ENCODE measurements around the gene ZNF524.

Gene ZNF524

DNA sequence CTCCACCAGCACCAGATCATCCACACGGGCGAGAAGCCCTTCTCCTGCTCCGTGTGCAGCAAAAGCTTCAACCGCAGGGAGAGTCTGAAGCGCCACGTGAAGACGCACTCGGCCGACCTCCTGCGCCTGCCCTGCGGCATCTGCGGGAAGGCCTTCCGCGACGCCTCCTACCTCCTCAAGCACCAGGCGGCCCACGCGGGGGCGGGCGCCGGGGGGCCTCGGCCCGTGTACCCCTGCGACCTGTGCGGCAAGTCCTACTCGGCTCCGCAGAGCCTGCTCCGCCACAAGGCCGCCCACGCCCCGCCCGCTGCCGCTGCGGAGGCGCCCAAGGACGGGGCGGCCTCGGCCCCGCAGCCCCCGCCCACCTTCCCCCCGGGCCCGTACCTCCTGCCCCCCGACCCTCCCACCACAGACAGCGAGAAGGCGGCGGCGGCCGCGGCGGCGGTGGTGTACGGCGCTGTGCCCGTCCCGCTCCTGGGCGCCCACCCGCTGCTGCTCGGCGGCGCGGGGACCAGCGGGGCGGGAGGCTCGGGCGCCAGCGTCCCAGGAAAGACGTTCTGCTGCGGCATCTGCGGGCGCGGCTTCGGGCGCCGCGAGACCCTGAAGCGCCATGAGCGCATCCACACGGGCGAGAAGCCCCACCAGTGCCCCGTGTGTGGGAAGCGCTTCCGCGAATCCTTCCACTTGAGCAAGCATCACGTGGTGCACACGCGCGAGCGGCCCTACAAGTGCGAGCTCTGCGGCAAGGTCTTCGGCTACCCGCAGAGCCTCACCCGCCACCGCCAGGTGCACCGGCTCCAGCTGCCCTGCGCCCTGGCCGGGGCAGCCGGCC lies 14.8 kb downstream of the ZNF524 start:
- Histone ChIP-seq H3K4me3 (ENCODE audit: low read length) (no peak overlapping the region), H3K79me2 (ENCODE audit: low read length) (peaks cover 17% of the 10 kb centered on the region; the same call in 1 of the 2 replicates), H3K4me2 (ENCODE audit: low read depth, low read length) (no peak overlapping the region), H2AFZ (ENCODE audit: low read length) (no peak overlapping the region), H4K20me1 (ENCODE audit: insufficient read depth, low read length) (no peaks in the 10 kb centered on the region), H3K27me3 (replicated peaks; ENCODE audit: insufficient read depth, low read length) (no peaks in the 10 kb centered on the region), H3K9ac (ENCODE audit: low read length) (no peak overlapping the region), H3F3A (ENCODE audit: insufficient read depth, low read length) (no peaks in the 10 kb centered on the region), H3K27ac (ENCODE audit: low read length) (no peak overlapping the region), H3K9me3 (replicated peaks; ENCODE audit: insufficient read depth, low read length) (no peaks in the 10 kb centered on the region), H3K9me2 (replicated peaks; ENCODE audit: insufficient read depth, low read length) (no peaks in the 10 kb centered on the region), H3K36me3 (replicated peaks; ENCODE audit: insufficient read depth, low read length) (no peaks in the 10 kb centered on the region), H3K4me1 (ENCODE audit: low read length) (no peaks in the 10 kb centered on the region)
- TF ChIP-seq EZH2 (optimal IDR thresholded peaks at IDR 0.05; ENCODE audit: low read depth, low read length) (no peak), EZH2phosphoT487 (IDR thresholded peaks at IDR 0.05; ENCODE audit: low read length) (no peak)
- TF ChIP-seq, protein P1, sequence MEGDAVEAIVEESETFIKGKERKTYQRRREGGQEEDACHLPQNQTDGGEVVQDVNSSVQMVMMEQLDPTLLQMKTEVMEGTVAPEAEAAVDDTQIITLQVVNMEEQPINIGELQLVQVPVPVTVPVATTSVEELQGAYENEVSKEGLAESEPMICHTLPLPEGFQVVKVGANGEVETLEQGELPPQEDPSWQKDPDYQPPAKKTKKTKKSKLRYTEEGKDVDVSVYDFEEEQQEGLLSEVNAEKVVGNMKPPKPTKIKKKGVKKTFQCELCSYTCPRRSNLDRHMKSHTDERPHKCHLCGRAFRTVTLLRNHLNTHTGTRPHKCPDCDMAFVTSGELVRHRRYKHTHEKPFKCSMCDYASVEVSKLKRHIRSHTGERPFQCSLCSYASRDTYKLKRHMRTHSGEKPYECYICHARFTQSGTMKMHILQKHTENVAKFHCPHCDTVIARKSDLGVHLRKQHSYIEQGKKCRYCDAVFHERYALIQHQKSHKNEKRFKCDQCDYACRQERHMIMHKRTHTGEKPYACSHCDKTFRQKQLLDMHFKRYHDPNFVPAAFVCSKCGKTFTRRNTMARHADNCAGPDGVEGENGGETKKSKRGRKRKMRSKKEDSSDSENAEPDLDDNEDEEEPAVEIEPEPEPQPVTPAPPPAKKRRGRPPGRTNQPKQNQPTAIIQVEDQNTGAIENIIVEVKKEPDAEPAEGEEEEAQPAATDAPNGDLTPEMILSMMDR (IDR thresholded peaks at IDR 0.05; ENCODE audit: low read length) = no peak
- no peak for DNase-seq

DNA sequence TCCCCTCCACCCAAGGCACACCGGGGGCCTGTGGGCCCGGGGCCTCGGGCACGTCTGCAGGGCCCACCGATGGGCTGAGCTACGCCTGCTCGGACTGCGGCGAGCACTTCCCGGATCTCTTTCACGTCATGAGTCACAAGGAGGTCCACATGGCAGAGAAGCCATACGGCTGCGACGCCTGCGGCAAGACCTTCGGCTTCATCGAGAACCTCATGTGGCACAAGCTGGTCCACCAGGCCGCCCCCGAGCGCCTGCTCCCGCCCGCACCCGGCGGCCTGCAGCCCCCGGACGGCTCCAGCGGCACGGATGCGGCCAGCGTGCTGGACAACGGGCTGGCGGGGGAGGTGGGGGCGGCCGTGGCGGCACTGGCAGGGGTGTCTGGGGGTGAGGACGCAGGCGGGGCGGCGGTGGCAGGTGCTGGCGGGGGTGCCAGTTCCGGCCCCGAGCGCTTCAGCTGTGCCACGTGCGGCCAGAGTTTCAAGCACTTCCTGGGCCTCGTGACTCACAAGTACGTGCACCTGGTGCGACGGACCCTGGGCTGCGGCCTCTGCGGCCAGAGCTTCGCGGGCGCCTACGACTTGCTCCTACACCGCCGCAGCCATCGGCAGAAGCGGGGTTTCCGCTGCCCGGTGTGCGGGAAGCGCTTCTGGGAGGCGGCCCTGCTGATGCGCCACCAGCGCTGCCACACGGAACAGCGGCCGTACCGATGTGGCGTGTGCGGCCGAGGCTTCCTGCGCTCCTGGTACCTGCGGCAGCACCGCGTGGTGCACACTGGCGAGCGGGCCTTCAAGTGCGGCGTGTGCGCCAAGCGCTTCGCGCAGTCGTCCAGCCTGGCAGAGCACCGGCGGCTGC lies 15.7 kb downstream of the ZNF524 start:
- Histone ChIP-seq H3K27ac (ENCODE audit: low read length) (no peak overlapping the region), H3K4me1 (ENCODE audit: low read length) (no peaks in the 10 kb centered on the region), H3K79me2 (ENCODE audit: low read length) (peaks cover 14% of the 10 kb centered on the region; the same call in 1 of the 2 replicates), H3K9me3 (replicated peaks; ENCODE audit: insufficient read depth, low read length) (no peaks in the 10 kb centered on the region), H3K9ac (ENCODE audit: low read length) (no peak overlapping the region), H2AFZ (ENCODE audit: low read length) (no peak overlapping the region), H3K9me2 (replicated peaks; ENCODE audit: insufficient read depth, low read length) (no peaks in the 10 kb centered on the region), H3F3A (ENCODE audit: insufficient read depth, low read length) (no peaks in the 10 kb centered on the region), H4K20me1 (ENCODE audit: insufficient read depth, low read length) (no peaks in the 10 kb centered on the region), H3K27me3 (replicated peaks; ENCODE audit: insufficient read depth, low read length) (no peaks in the 10 kb centered on the region), H3K4me3 (ENCODE audit: low read length) (no peak overlapping the region), H3K36me3 (replicated peaks; ENCODE audit: insufficient read depth, low read length) (no peaks in the 10 kb centered on the region), H3K4me2 (ENCODE audit: low read depth, low read length) (no peak overlapping the region)
- DNase-seq = no peak
- TF ChIP-seq EZH2 (optimal IDR thresholded peaks at IDR 0.05; ENCODE audit: low read depth, low read length) (no peak), EZH2phosphoT487 (IDR thresholded peaks at IDR 0.05; ENCODE audit: low read length) (no peak)
- TF ChIP-seq, protein P1 (IDR thresholded peaks at IDR 0.05; ENCODE audit: low read length) = no peak

DNA sequence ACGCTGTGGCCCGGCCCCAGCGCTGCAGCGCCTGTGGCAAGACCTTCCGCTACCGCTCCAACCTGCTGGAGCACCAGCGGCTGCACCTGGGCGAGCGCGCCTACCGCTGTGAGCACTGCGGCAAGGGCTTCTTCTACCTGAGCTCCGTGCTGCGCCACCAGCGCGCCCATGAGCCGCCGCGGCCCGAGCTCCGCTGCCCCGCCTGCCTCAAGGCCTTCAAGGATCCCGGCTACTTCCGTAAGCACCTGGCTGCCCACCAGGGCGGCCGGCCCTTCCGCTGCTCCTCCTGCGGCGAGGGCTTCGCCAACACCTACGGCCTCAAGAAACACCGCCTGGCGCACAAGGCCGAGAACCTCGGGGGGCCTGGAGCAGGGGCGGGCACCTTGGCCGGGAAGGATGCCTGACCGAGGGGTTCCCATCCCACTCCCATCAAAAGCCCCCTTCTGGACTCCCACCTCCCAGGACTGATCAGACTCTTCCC lies 16.3 kb downstream of the ZNF524 start:
- no peaks in the 10 kb centered on the region for H3K4me1 ChIP-seq (ENCODE audit: low read length)
- H3K9ac ChIP-seq (ENCODE audit: low read length) = no peak overlapping the region
- no peaks in the 10 kb centered on the region for H3F3A ChIP-seq (ENCODE audit: insufficient read depth, low read length)
- no peaks in the 10 kb centered on the region for H3K36me3 ChIP-seq (replicated peaks; ENCODE audit: insufficient read depth, low read length)
- no peaks in the 10 kb centered on the region for H3K27me3 ChIP-seq (replicated peaks; ENCODE audit: insufficient read depth, low read length)
- H2AFZ ChIP-seq (ENCODE audit: low read length) = no peak overlapping the region
- H3K27ac ChIP-seq (ENCODE audit: low read length) = no peak overlapping the region
- H3K9me2 ChIP-seq (replicated peaks; ENCODE audit: insufficient read depth, low read length) = no peaks in the 10 kb centered on the region
- no peak overlapping the region for H3K4me2 ChIP-seq (ENCODE audit: low read depth, low read length)
- no peaks in the 10 kb centered on the region for H4K20me1 ChIP-seq (ENCODE audit: insufficient read depth, low read length)
- DNase-seq = no peak
- no peak for TF ChIP-seq EZH2phosphoT487 (IDR thresholded peaks at IDR 0.05; ENCODE audit: low read length)
- TF ChIP-seq EZH2 (optimal IDR thresholded peaks at IDR 0.05; ENCODE audit: low read depth, low read length) = no peak
- TF ChIP-seq, protein P1 (IDR thresholded peaks at IDR 0.05; ENCODE audit: low read length) = no peak
- H3K79me2 ChIP-seq (ENCODE audit: low read length) = peaks cover 7% of the 10 kb centered on the region; the same call in 1 of the 2 replicates
- no peak overlapping the region for H3K4me3 ChIP-seq (ENCODE audit: low read length)
- H3K9me3 ChIP-seq (replicated peaks; ENCODE audit: insufficient read depth, low read length) = no peaks in the 10 kb centered on the region
